Thymus (tissue), 11 donors: ENCODE data around the gene RAP1A. TPM values are rescaled to one million over a fixed set of nuclear protein-coding genes. Genes with fewer than 3 reads are reported as not detected.
"Not testable (repeated sequence)": the region's sequence is repeated elsewhere in the genome, so short reads cannot be mapped to it uniquely, and the experiment has no call there.

Source experiments
- DNase-seq, 9 donors: peaks; one replicate each; pipeline ENCODE4 v3.0.0-alpha.2; 2013; ENCODE audit warnings: low spot score in 9 of 9, low read depth in 6 of 9, missing footprints in 1 of 9
- H3K27ac ChIP-seq, 2 donors: one replicate each; pipeline ENCODE4 v1.5.1; 2013; ENCODE audit warnings: control low read depth in 1 of 2, low read depth in 1 of 2, low read length in 1 of 2, mild to moderate bottlenecking in 1 of 2, moderate library complexity in 1 of 2
- H3K27me3 ChIP-seq, 2 donors: one replicate each; pipeline ENCODE4 v1.5.1; 2013; ENCODE audit warnings: low read length in 1 of 2; ENCODE audit not compliant: control insufficient read depth in 2 of 2, insufficient read depth in 1 of 2
- H3K36me3 ChIP-seq, 2 donors: one replicate each; pipeline ENCODE4 v1.5.1; 2013; ENCODE audit warnings: low read length in 1 of 2, mild to moderate bottlenecking in 1 of 2, moderate library complexity in 1 of 2; ENCODE audit not compliant: control insufficient read depth in 2 of 2, insufficient read depth in 2 of 2
- H3K4me1 ChIP-seq, 2 donors: one replicate each; pipeline ENCODE4 v1.5.1; 2013; ENCODE audit warnings: low read length in 2 of 2; ENCODE audit not compliant: control insufficient read depth in 2 of 2, insufficient read depth in 2 of 2
- H3K4me3 ChIP-seq, 2 donors: one replicate each; pipeline ENCODE4 v1.5.1; 2013; ENCODE audit warnings: low read length in 2 of 2, control low read depth in 1 of 2, mild to moderate bottlenecking in 1 of 2
- H3K9me3 ChIP-seq, 2 donors: one replicate each; pipeline ENCODE4 v1.5.1; 2013; ENCODE audit warnings: low read length in 1 of 2, mild to moderate bottlenecking in 1 of 2; ENCODE audit not compliant: control insufficient read depth in 2 of 2, insufficient read depth in 1 of 2
- WGBS: extraction: QIAGEN DNeasy Blood & Tissue Kit; methylation state at CpG from one replicate; pipeline ENCODE4 v1.1.7; 2013; 5-methylcytosine and 5-hydroxymethylcytosine counted together
- polyA plus RNA-seq: library from polyadenylated mRNA; stranded (reverse); fragments of 200-250 nt; gene quantifications from one replicate; pipeline ENCODE4 v1.2.3, GENCODE V29; 2013
- total RNA-seq: library from RNA; stranded (reverse); fragments of 120-200 nt; gene quantifications from one replicate; pipeline ENCODE4 v1.2.4, GENCODE V29; 2013
- donor health status: healthy.

RAP1A gene
- total and polyA plus RNA-seq, 2 donors = 29.6 to 123 TPM

- Histone ChIP-seq H3K4me3 (no peak overlapping the region), H3K4me1 (peaks cover 5 to 43% of the 10 kb centered on the region in 2 donors), H3K27ac (peak overlapping the region; percentile 53 to 80), H3K27me3 (no peaks in the 10 kb centered on the region), H3K36me3 (no peaks in the 10 kb centered on the region), H3K9me3 (peaks cover 0 to 3% of the 10 kb centered on the region in 2 donors)
- peak in 7 of 9 donors; percentile 54 to 93 (median 80) for DNase-seq
- 28% methylated on average over 4 of the region's 4 CpGs for WGBS
Measured at GRCh38 chr1:111603979-111604378, 15.6 kb upstream of the RAP1A start.

- no peaks in the 10 kb centered on the region for H3K36me3 ChIP-seq
- H3K9me3 ChIP-seq = peaks cover 0 to 3% of the 10 kb centered on the region in 2 donors
- WGBS = 95% methylated on average over 3 of the region's 3 CpGs
- peak overlapping the region; percentile 42 to 80 for H3K27ac ChIP-seq
- DNase-seq = no peak
- no peak overlapping the region for H3K4me3 ChIP-seq
- peaks cover 5 to 37% of the 10 kb centered on the region in 2 donors for H3K4me1 ChIP-seq
- no peaks in the 10 kb centered on the region for H3K27me3 ChIP-seq
Measured at GRCh38 chr1:111604931-111605330, 14.7 kb upstream of the RAP1A start.

DNA sequence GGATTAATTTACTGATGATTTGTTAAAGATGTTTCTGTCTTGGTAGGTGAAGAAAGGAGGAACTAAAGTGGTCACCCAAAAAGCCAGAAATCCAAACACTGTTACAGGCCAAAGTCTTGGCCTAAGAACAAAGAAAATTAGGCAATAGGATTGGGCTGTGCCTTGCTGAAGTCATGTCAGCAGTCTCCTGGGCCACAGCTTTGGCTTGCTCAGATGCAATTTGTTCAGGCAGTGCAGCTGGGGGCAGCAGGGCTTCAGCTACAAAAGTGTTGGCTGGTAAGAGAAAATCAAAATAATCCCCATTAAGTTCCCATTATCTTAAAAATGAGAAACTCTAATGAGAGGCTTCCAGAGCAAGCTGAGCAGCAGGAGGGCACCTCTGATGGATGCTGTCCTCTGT, 14.0 kb upstream of the RAP1A start:
- Histone ChIP-seq H3K27me3 (no peaks in the 10 kb centered on the region), H3K27ac (peak overlapping the region in 1 of 2 donors; percentile 52), H3K36me3 (no peaks in the 10 kb centered on the region), H3K4me1 (peaks cover 5 to 37% of the 10 kb centered on the region in 2 donors), H3K9me3 (peaks cover 0 to 3% of the 10 kb centered on the region in 2 donors), H3K4me3 (no peak overlapping the region)
- DNase-seq = no peak

DNA sequence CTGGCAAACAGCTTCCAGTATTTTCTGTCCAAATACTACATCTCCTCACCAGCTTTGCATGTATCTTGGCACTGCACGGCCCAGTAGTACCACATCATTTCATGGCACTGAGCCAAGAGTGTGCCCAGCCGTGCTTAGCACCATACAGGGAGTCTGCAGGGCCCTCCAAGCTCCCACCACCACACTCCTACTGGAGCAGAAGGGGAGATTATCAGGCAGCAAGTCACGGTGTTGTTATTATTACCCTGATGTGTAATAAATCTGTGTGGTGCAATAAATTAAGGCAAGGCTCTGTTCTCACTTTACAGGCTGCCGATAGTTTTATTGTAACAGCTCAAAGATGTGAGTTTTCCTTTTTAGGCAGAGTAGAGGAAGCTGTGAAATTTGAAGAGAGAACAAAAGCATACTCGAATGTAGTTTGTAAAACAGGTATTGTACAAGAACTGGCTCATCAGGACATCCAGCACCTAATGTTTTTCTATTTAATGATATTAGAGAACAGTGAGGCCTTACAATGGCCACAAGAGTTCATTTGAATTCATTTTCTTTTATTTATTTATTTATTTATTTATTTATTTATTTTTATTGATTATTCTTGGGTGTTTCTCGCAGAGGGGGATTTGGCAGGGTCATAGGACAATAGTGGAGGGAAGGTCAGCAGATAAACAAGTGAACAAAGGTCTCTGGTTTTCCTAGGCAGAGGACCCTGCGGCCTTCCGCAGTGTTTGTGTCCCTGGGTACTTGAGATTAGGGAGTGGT, 13.0 kb upstream of the RAP1A start:
- not testable (repeated sequence) for H3K27me3 ChIP-seq, H3K27ac ChIP-seq, DNase-seq, H3K36me3 ChIP-seq, H3K9me3 ChIP-seq, H3K4me3 ChIP-seq
- WGBS = 88% methylated on average over 6 of the region's 8 CpGs
- peaks cover 5 to 37% of the 10 kb centered on the region in 2 donors for H3K4me1 ChIP-seq

DNA sequence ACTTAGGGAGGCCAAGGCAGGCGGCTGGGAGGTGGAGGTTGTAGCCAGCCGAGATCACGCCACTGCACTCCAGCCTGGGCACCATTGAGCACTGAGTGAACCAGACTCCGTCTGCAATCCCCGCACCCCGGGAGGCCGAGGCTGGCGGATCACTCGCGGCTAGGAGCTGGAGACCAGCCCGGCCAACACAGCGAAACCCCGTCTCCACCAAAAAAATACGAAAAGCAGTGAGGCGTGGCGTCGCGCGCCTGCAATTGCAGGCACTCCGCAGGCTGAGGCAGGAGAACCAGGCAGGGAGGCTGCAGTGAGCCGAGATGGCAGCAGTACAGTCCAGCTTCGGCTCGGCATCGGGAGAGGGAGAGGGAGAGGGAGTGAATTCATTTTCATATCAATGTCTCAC, 11.1 kb upstream of the RAP1A start:
- not testable (repeated sequence) for H3K4me3 ChIP-seq

DNA sequence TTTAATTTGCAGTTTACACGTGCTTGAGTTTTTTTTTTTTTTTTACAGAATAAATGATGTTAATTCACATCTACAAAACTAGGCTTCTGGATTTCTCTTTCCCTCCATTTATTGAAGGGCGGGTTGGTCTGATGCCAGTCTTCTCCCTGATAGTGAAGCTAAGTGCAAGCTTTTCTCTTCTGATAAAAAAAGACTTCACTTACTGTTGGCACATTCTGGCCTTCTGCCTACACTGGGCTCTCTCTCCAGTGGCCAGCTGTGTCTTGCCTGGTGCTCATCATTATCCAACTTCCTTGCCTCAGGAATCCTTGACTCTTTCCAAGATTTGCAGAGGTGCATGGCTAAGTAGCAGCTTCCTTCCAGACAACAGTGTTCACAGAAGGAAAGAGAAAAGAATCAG, 7.6 kb upstream of the RAP1A start:
- Histone ChIP-seq H3K9me3 (peaks cover 0 to 3% of the 10 kb centered on the region in 2 donors), H3K27ac (no peak overlapping the region), H3K4me1 (peaks cover 0 to 12% of the 10 kb centered on the region in 2 donors), H3K36me3 (no peaks in the 10 kb centered on the region), H3K27me3 (no peaks in the 10 kb centered on the region), H3K4me3 (no peak overlapping the region)
- 96% methylated on average over 2 of the region's 2 CpGs for WGBS
- no peak for DNase-seq

More for the DNA sequence above, 11.1 kb upstream of the RAP1A start:
- DNase-seq, H3K27ac ChIP-seq, H3K36me3 ChIP-seq, H3K9me3 ChIP-seq, H3K27me3 ChIP-seq: not testable (repeated sequence)
- 98% methylated on average over 24 of the region's 24 CpGs for WGBS
- peaks cover 2 to 28% of the 10 kb centered on the region in 2 donors for H3K4me1 ChIP-seq

GRCh38 chr1:111615870-111616715, 3.5 kb upstream of the RAP1A start:
- Histone ChIP-seq H3K9me3 (no peaks in the 10 kb centered on the region), H3K4me1 (peaks cover 6 to 25% of the 10 kb centered on the region in 2 donors), H3K27ac (peak overlapping the region in 1 of 2 donors; percentile 12), H3K4me3 (no peak overlapping the region), H3K36me3 (no peaks in the 10 kb centered on the region), H3K27me3 (no peaks in the 10 kb centered on the region)
- WGBS = 23% methylated on average over 3 of the region's 3 CpGs
- peak in 1 of 9 donors; percentile 58 for DNase-seq

- Histone ChIP-seq H3K27ac (no peak overlapping the region), H3K4me3 (no peak overlapping the region), H3K36me3 (peaks cover 0 to 2% of the 10 kb centered on the region in 2 donors), H3K9me3 (no peaks in the 10 kb centered on the region), H3K4me1 (peaks cover 7 to 30% of the 10 kb centered on the region in 2 donors), H3K27me3 (no peaks in the 10 kb centered on the region)
- 98% methylated on average over 2 of the region's 2 CpGs for WGBS
- no peak for DNase-seq
Measured at GRCh38 chr1:111618081-111618480, 1.5 kb upstream of the RAP1A start.
